SU-DHL-6 (cell line): ENCODE data around the gene GALNT17.

Source experiments
- CTCF ChIP-seq: fragments of 200-600 bp; sonication (generic); IDR thresholded peaks from one replicate; pipeline ENCODE4 v1.5.1; 2017; ENCODE audit warnings: antibody characterized with exemption, mild to moderate bottlenecking, low read length, moderate library complexity; ENCODE audit not compliant: insufficient read depth, poor library complexity, severe bottlenecking
- EZH2phosphoT487 ChIP-seq: fragments of 200-600 bp; sonication (generic), shearing (Covaris generic); conservative IDR thresholded peaks from 2 replicates; pipeline ENCODE4 v1.6.1; 2018; ENCODE audit warnings: mild to moderate bottlenecking, antibody characterized with exemption, low read length, moderate library complexity, mixed read lengths

- TF ChIP-seq CTCF, result no peak
- TF ChIP-seq EZH2phosphoT487, result no peak
Observed at GRCh38 chr7:71343892-71344291, 211.9 kb downstream of the GALNT17 start.
